DMS53 treated with DMSO at 0.1 percent for 48 hours (cell line): Measurements from ENCODE around the gene SPAG6.
A peak's percentile ranks its signal among the peaks of the same experiment; 100 is the strongest.
"Not testable (repeated sequence)": the region's sequence is repeated elsewhere in the genome, so short reads cannot be mapped to it uniquely, and the experiment has no call there.

ENCODE experiments used
- DNase-seq: peaks from one replicate; lab custom pipeline; 2025; ENCODE audit not compliant: unreplicated experiment; lab: John Stamatoyannopoulos, UW

SPAG6 gene

GRCh38 chr10:22341190-22341925 is 3.9 kb upstream of the SPAG6 start:
- DNase-seq = peak; percentile 55

GRCh38 chr10:22341926-22342196 is 3.4 kb upstream of the SPAG6 start:
- DNase-seq = no peak

GRCh38 chr10:22342421-22342820 is 2.9 kb upstream of the SPAG6 start:
- DNase-seq = no peak

GRCh38 chr10:22343731-22344130 is 1.6 kb upstream of the SPAG6 start:
- no peak for DNase-seq

GRCh38 chr10:22344249-22344648 is 1.0 kb upstream of the SPAG6 start:
- DNase-seq = no peak

- DNase-seq = no peak
Measured at GRCh38 chr10:22344781-22345300, 455 bp upstream of the SPAG6 start.

GRCh38 chr10:22346096-22346661 is 883 bp downstream of the SPAG6 start:
- DNase-seq = no peak

GRCh38 chr10:22349755-22350154 is 4.5 kb downstream of the SPAG6 start:
- no peak for DNase-seq

- DNase-seq = no peak
Measured at GRCh38 chr10:22351131-22351703, 5.9 kb downstream of the SPAG6 start.

GRCh38 chr10:22356324-22356873 is 11.1 kb downstream of the SPAG6 start:
- DNase-seq = no peak

GRCh38 chr10:22357770-22358169 is 12.5 kb downstream of the SPAG6 start:
- not testable (repeated sequence) for DNase-seq

- no peak for DNase-seq
Measured at GRCh38 chr10:22363305-22363704, 18.0 kb downstream of the SPAG6 start.

GRCh38 chr10:22364407-22365140 is 19.3 kb downstream of the SPAG6 start:
- no peak for DNase-seq

GRCh38 chr10:22365233-22365632 is 19.9 kb downstream of the SPAG6 start:
- DNase-seq = no peak

GRCh38 chr10:22365644-22366434 is 20.5 kb downstream of the SPAG6 start:
- no peak for DNase-seq

GRCh38 chr10:22366435-22366703 is 21.1 kb downstream of the SPAG6 start:
- DNase-seq = no peak

- no peak for DNase-seq
Measured at GRCh38 chr10:22366771-22367170, 21.5 kb downstream of the SPAG6 start.

GRCh38 chr10:22367471-22367870 is 22.2 kb downstream of the SPAG6 start:
- no peak for DNase-seq

GRCh38 chr10:22368402-22368801 is 23.1 kb downstream of the SPAG6 start:
- no peak for DNase-seq

GRCh38 chr10:22368981-22369380 is 23.7 kb downstream of the SPAG6 start:
- DNase-seq = no peak

- DNase-seq = peak; percentile 34
Measured at GRCh38 chr10:22369434-22370072, 24.3 kb downstream of the SPAG6 start.
